ENCODE data around the gene ST8SIA2.

DNA sequence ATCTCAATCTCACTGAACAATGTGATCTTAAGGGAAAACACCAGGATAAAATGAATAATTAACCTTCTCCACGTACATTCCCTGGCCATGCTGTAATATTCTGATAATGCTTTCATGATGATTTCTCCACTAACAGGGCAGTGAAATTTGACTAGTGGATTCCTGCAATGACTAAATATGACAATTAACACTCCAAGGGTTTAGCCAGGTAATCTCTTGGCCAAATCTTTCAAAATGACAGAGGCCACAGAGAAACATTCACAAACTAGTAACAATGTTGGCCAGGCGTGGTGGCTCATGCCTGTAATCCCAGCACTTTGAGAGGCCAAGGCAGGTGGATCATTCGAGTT is 31.7 kb upstream of the ST8SIA2 start:
- no peak for TF ChIP-seq EZH2 (IDR thresholded peaks at IDR 0.05)
- TF ChIP-seq, protein P1, sequence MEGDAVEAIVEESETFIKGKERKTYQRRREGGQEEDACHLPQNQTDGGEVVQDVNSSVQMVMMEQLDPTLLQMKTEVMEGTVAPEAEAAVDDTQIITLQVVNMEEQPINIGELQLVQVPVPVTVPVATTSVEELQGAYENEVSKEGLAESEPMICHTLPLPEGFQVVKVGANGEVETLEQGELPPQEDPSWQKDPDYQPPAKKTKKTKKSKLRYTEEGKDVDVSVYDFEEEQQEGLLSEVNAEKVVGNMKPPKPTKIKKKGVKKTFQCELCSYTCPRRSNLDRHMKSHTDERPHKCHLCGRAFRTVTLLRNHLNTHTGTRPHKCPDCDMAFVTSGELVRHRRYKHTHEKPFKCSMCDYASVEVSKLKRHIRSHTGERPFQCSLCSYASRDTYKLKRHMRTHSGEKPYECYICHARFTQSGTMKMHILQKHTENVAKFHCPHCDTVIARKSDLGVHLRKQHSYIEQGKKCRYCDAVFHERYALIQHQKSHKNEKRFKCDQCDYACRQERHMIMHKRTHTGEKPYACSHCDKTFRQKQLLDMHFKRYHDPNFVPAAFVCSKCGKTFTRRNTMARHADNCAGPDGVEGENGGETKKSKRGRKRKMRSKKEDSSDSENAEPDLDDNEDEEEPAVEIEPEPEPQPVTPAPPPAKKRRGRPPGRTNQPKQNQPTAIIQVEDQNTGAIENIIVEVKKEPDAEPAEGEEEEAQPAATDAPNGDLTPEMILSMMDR (IDR thresholded peaks at IDR 0.05) = no peak
- TF ChIP-seq EZH2phosphoT487 (IDR thresholded peaks at IDR 0.05) = no peak

Measured in neural progenitor cell (in vitro differentiated cells).